ENCODE data around the gene TAF4.

Gene TAF4

DNA sequence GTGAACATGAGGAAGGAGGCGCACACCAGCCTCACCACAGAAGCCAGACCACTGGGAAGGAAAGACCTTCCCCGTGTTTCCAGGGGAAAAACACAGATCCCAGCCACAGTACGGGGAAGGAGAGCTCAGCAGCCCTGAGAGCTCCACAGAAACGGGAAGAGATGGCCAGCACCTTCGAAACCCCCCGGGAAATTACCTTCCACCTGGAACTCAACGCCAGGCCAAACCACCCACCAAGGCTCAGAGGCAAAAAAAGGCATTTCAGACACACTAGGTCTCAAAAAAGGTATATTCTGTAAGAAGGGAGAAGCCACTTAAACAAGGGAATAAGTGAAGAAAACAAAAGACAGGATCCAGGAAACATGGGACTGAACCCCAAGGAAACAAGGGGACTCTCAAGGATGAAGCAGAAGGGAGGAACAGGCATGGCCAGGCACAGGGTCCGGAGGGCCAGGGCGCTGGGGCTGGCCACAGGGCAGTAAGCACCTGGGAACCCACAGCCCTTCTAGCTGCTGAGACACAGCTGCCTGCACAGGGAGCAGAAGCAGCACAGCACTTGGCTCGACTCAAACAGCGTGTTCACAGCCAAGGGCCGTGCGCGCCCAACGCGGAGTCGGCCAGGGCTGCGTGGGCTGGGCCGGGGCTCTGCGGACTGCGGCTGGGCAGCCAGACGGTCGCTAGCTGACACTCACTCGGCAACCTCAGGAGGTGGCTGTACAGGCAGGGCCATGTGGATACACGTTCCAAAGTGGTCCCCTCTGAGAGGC is 44.6 kb downstream of the TAF4 start:
- no peak for DNase-seq

DNA sequence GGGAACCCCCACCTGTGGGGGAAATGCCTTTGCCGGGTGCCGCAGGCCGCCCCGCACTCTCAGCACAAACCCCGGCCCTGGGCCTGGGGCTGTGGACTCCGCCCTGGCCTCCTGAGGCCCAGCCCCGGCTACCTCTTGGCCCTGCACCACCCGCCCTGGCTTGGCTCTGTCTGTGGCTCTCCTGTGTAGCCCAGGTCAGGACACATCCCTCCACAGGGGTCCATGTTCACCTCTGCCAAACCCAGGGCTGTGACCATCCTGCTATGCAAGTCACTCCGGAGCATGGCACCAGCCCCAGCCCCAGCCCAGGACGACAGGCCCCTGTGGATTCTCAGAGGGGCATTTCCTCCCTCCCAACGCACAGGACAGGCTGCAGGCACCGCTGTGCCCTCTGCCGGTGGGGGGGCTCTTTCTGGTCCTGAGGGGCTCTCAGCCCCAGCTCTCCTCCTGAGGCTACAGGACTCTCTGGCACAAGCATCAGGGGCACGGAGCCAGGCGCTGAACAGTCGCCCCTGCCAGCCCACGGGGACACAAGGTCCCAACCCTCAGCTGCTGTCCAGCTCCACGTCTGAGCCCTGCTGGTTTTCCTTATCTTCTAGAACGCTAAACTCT is 45.7 kb downstream of the TAF4 start:
- DNase-seq, result no peak

DNA sequence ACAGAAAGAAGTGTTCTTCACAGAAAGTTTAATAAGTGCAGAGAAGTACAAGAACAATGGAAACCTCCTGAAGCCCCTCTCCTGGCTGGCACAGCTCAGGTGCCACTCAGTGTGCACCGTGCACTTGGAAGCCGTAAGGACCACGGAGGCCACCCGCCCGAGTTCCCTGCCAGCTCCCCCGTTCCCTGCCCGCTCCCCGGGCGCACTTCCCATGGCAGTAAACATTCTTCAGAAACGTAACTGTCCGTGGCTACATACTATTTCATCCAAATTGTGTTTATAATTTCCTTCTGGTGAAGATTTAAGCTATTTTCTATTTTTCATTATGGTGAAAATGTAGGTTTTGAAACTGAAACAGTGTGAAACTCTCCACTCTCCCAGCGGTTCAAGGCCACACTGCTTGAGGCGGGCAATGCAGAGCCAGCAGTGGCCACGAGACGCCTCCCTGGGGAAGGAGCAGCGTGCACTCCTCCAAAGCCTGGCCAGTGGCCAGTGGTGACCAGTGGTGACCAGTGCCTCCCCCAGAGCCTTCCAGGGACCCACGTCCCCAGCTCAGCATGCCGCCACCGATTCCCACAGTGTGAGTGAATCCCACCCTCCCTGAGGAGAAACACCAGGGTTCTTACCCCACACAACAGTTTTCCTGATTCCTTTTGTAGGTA is 46.4 kb downstream of the TAF4 start:
- DNase-seq, result no peak

DNA sequence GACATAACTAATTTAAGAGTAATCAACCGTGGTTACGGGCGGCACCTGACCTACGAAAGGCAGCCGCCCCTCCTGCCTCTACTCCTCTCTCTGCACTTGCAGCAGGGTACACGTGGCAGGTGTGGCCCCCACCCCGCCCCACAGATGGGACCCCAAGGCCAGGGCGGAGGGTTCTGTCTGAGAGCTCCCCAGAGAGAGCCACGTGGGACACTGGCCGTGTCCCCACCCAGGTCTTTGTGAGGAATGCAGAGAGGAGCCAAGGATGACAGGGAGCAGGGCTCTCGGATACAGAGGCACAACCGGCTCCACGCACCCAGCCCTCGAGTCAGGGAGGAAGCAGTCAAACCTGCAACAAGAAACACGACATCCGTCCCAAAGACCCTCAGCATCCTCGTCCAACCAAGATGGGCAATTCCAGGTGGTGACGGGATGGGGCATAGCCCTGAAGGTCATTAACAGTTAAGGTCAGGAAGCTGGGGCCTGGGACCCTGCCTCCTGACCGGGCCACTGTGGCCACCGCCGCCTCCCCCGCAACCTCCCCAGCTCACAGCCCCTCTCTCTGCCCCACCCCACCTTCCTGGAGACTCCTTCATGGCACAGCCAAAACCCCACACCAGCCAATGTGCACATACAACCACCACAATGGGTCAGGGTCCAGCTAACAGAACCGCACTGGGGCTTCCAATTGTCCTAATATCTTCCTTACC is 47.1 kb downstream of the TAF4 start:
- no peak for DNase-seq

DNA sequence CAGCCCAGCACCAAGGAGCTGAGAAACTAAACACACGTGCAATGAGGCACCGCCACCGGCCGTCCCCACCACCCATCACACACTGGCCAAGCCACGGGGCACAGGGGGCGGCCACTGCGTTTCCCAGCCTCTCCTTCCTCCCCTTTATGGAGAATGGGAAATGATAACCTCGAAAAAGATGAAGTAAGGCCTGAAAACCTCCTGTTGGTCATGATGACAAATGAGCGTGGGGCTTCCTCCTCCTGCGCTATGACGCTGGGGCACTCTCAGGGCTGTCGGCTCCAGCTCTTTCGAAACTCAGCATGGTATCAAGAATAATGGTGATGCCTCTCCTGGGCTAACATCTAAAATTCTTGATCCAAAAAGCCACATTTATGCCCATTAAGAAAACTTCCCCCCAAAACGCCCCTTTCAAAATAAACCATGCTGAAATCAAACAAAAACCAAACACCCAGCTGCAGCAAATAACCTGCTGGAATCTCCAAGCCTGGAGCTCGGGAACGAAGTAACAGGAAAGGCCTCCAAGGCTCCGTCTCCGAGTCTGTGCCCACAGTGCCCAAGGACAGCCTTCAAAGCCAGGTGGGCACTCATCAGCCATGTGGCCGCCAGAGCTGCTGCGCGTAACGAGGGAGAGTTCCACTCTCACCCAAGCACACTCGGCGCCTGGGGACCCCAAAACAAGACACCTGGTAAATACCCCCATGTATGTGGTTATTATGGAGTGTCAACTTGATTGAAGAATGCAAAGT is 50.0 kb downstream of the TAF4 start:
- DNase-seq, result no peak

DNA sequence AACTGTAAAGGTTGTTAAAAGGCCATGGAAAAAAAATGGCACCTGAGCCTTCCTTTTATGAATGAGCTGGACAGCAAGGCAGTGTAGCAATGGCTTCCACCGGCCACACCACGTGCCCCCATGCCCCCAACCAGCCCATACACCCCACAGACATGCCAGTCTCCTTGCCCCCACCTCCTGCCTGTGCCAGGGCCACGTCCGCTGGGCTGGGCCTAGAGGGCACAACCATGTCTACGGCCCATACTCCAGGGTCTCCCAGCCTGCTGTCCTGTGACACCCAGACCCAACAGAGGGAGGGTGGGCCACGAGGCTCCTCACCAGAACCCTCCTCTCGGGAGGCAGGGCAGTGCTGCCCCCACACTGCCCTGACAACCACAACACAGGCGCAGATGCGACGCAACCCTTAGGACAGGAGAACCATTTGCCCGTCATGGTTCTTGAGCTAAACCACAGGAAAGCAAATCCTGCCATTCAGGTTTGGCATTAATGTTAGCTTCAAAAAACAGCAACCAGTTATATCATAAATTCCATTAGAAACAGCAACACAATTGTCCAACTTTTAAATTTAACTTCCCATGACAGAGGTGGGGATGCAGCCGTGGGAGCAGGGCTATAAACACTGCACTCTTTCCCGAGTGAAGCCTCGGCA is 50.7 kb downstream of the TAF4 start:
- no peak for DNase-seq

DNA sequence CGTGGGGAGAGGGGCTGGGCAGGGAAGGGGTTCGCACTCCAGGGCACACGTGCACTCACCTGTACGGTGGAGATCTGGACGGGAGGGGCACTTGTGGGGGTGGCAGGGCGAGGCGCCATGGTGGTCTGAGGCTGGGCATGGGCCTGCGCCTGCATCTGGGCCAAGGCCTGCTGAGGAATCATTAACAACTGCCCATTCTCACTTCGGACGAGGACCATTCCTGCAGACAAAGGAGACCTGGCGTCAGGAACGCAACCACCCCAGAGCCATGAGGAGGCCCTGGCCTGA is 51.2 kb downstream of the TAF4 start:
- DNase-seq, result no peak

DNA sequence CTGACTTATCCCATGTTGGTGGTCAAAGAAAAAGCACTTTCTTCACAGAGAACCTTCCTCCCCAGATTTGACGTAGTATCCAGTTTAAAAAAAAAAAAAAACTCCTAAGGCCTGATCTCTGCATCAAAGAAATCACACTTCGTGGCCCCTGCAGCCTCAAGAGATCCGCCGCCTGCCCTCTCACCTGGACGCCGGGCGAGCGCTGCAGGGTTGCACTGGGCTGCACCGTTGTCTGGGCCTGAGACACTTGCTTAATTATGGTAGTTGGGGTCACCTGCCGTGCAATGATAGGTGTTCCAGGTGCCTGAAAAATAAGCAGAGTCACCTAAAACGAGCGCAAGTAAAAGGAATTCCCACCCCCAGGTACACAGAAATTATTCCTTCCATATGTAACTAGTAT is 53.0 kb downstream of the TAF4 start:
- no peak for DNase-seq

DNA sequence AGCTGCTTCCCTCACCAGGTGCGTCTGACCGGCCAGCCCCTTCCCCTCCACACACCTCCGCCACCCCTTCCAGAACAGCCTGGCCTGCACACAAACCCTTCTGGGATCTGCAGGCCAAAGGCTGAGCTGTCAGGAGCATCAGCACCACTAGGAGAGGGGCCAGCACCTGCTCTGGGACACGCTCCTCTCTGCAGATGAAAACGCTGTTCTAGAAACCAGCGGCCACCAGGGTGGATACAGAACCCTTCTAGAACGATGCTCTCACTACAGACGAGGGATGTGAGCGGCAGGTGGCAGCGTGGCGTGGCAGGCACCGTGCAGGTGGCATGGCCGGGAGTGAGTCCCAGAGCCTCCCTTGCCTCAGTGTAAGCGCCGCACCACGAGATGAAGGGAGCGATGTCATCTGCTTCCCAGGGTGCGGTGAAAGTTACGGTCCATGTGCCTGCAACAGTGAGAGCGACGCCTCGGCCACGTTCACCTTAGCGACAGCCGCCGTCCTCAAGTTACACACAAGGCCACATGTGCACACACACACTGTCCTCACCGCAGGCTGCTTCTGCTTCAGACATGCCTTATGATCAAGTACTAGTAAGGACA is 53.6 kb downstream of the TAF4 start:
- no peak for DNase-seq

DNA sequence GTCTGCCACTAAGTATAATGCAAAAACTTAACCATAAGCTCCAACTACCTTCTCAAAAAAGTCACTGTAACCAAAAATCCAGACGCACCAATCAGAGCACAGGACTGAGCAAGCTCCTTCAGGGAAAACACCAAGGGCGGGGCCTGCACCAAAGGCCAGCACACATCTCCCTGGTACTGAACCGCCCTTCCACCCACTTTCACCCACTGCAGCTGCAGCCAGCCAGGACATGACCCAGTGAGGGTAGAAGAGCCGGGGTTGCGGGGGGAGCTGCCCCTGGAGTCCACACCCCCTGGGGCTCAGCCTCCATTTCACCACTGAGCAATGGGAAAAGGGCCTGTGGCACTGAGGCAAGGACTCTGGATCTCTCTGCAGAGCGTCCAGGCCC is 54.3 kb downstream of the TAF4 start:
- no peak for DNase-seq

DNA sequence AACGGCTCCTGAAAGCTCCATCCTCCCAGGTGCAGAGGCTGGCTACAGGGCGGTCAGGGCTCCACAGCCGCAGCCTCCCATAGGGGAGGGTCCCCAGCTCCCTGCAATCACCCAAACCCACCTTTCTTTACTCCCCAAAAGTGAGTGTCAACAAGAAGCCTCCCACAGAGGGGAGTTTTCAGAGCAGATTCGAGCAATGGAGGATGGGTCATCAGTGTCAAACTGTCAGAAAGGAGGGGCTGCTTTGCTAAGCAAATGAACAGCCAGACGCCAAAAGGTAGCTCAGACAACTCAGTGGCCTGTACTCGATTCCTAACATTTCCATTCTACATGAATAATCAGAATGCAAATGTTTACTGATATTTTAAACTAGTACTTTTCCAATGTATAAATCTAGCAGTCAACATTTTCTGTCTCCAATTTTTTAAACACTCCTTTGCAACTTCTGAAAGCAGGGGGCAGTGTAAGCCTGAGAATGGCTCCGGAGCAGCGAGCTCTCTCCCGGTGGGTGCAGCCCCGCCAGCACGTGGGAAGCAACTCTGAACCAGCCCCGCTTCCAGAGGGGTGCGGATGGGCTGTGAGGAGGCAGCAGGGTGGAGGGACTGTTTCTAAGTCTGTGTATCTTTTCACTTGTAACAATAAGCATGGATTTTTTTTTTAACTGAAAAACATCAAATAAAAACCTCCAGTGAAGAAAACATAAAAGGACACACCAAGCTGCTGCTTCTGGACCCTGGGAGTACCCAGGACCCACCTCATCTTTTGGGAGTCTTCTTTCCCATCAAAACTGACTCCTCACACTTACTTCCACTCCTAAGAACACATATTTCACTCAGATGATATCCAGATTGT is 54.9 kb downstream of the TAF4 start:
- peak; percentile 58 for DNase-seq

DNA sequence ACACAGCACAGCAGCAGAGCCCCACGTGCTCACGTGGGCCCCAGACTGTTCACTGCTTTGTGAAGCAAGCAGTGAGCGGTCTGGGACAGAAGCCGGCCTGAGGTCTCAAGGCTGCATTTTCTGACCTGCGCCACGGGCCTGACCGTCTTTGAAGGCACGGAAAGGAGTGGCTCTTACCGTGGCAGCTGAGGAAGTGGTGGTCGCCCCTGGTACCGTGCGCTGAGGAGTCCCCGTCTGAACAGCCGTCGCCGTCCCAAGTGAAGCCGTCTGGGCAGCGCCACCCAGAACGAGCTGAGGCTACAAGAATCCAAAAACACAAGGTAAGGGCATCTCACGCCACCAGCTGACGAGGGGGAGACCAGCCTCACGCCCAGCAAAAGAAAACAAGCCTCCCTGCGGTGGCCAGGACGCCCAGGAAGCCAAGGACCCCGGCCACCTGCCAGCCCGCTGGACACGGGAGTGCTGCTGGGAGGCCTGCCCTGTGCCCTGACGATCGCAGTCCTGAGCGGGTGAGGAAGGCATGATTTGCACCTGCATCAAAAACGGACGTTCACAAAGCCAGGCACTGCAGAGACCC is 55.7 kb downstream of the TAF4 start:
- no peak for DNase-seq

DNA sequence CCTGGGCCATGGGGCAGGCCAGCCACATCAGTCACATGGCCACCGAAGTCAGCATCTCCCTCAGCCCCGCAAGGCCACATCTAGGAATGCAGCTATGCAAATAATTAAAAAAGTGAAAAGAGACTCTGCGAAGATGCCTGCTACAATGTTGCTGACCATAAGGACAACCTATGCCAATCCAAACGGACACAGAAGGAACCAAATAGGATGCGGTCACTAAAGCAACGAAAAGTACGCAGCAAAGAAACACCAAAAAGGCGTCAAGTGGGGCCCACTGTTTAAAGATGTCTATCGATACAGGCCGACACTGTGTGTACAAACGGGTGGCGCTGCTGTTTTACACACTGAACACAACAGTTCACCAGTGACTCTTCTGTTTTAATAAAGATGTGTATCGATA is 56.4 kb downstream of the TAF4 start:
- DNase-seq, result no peak

DNA sequence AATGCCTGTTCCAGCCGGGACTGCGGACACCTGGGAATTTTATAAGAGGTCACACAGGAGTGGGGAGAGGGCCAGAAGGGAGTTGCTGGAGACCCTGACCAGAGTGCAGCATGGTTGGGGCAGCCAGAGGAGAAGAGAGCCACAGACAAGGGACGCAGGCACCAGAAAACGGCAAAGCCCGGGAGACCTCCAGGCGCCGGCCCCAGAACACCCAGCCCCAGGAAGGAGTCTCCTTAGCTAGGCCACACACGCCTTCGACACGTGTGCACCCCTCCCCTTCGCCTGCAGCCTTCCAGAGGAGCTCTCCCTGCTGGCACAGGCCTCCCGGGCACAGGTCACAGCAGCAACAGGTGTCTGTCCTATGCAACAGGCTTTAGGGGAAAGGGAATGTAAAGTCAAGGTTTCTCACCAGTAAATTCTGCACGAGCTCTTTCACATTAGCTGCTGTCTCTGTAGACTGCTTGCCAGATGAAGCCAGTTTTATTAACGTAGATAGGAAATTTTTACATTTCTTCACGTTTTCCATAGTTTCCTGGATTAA is 57.0 kb downstream of the TAF4 start:
- no peak for DNase-seq

DNA sequence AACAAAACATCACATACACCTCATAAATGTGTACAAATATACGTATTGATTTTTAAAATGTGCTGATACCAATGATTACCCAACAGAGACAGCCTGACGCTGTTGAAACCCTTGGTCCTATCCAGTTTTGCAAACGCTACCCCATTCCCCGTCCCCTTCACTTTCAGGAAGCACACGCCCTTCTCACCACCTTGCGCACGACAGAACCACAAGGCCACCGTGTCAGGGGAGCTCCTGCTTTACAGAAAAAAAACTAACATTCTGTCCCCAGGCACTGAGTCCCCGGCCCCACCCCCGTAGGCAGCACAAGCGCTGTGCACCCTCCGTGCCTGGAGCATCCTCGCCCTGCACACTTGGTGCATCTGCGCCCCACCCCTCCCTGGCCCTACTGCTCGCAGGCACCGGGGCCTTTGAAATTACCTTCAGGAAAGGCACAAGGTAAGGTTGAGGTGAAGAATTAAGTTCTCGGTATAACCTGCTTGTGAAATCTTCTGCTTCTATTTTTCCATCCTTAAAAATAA is 58.5 kb downstream of the TAF4 start:
- no peak for DNase-seq

DNA sequence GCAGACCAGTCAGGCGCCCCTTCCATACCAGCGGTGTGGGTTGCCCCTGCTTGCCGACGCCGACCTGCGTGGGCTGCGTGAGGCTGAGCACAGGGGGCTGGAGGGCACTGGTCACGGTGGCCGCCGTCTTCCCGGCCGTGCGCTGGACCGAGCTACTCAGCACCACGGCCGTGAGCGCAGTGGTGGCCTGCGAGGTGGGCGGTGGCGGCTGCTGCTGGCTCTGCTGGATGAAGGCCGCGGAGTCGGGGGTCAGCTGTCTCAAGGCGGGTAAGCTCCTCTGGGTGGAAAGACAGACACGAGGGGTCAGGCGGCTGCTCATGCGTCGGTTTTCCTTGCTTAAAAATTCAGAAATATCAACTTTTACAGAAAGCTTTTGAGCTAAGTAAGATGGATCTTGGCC is 59.2 kb downstream of the TAF4 start:
- no peak for DNase-seq

DNA sequence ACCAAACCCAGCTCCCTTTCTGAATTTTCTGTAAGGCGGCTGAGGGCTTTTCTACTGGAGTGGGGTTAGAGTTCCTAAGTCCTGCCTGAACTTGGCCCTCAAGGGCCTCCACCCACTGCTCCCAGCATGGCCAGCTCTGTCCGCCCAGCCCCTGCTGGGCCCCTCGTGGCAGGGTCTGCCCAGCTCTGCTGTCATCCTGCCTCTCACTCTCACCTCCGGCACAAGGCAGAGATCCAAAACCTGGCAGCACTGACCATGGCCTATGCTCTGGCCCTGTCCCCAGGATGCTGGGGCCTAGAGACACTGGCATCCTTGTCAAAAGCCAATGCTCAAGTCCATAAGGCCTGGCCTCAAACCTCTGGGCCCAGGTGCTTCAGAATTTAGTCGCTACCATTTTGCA is 61.1 kb downstream of the TAF4 start:
- no peak for DNase-seq

DNA sequence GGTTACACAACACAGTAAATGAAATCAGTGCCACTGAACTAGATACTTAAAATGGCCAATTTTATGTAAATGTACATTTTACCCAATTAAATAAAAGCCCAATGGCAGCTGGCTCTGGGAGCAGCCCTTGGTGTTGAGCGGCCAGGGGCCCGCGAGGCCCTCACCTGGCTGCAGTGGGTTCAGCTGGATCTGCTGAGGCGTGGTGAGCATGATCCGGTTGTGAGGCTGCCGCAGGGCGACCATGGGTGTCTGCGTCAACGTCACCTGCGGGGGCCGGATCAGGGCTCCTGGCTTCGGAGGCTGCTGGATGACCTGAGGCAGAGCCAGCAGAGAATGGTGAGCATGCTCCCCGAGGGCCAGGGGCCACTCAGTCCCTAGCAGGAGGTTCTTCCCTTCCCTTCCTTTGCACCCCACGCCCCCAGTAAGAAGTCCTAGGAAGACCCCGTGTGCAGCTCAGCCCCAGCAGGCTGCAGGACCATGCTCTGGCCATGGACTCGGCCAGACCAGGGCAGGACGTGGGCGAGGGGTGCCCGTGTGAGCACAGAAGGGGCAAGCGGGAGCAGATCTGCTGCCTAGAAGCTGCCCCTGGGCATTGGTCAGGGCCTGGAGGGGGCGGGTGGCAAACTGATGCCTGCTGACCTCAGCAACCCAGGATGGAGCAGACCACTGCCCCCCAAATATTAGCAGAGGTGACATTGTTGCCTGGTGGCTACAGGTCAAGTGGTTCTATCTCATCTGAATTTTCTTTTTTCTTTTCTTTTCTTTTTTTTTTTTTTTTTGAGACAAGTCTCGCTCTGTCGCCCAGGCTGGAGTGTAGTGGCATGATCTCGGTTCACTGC is 61.9 kb downstream of the TAF4 start:
- no peak for DNase-seq

DNA sequence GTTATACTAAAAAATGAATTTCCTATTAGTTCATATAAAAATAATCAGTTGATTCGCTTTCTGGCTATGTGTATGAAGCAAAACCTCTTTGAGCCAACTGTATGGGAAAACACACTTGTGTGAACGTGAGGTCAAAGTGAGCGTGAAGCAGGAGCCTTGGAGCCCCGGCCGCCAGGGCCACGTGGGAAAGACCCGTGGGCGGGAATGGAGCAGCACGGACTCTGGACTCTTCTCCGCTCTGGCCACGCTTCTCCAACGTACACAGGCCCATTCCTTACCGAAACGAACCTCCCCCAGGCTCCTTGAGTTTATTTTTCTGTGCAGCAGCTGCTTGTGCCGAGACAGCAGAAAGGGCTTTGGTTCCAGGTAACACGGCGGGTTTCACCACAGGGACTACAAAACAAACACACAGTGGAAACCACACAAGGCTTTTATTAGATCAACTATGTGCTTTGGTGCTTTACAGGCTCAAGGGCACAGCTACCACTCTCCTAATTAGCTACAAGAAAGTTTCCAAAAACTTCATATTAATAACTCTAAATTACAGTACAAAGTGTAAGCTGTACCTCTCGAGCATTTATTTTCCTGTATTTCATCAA is 62.7 kb downstream of the TAF4 start:
- no peak for DNase-seq
